ENCODE results near the gene IFITM2.
A peak's percentile ranks its signal among the peaks of the same experiment; 100 is the strongest.
"Not testable (repeated sequence)": the region's sequence is repeated elsewhere in the genome, so short reads cannot be mapped to it uniquely, and the experiment has no call there.

Gene IFITM2

DNA sequence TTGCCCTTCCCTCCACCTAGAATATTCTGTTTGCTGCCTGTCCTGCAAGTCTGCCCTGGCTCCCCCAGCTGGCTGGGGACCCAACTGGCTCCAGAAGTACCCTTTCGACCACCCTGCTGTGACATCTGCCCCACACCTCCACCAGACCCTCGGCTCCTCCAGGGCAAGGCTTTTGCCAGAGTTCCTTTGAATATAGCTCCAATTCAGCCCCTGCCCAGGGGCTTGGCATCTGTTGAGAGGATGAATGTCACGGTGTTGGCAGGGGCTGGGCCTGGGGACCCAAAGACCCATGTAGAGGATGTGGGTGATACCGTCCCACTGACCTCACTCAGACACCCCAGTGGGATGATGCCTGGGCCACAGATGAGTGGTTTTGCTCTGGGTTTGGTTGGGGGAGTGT is 25.4 kb upstream of the IFITM2 start:
- DNase-seq, result no peak

DNA sequence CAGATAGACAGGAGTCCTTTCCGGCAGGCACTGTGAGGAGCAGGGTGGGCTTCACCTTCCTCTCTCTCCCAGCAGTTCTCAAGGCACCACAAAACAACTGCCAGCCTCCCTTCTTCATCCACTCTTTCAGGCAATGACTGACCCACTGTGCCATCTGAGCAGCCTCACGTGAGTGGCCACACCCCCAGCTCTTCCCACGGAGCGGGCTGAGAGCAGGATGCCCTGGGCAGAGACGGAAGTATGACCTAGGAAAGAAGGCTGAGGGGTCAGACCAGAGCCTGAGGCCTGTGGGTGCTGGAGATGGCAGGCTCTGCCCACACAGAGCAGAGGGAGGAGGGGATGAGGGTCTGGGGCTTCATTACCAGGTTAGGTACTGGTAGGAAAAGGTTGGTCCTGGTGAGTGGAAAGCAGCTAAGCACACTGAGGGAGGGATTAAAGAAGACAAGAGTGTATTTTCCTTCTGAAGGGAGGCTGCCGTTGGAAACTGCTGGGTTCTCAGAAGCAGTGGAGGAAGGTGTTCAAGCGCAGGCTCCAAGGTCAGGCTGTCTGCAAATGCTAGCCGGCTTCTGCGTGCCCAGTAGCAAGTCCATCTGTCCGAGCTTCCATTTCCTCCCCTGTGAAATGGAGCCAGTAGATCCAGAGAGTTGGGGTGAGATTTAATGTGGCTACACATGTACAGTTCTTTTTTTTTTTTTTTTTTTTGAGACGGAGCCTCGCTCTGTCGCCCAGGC is 24.8 kb upstream of the IFITM2 start:
- no peak for DNase-seq

DNA sequence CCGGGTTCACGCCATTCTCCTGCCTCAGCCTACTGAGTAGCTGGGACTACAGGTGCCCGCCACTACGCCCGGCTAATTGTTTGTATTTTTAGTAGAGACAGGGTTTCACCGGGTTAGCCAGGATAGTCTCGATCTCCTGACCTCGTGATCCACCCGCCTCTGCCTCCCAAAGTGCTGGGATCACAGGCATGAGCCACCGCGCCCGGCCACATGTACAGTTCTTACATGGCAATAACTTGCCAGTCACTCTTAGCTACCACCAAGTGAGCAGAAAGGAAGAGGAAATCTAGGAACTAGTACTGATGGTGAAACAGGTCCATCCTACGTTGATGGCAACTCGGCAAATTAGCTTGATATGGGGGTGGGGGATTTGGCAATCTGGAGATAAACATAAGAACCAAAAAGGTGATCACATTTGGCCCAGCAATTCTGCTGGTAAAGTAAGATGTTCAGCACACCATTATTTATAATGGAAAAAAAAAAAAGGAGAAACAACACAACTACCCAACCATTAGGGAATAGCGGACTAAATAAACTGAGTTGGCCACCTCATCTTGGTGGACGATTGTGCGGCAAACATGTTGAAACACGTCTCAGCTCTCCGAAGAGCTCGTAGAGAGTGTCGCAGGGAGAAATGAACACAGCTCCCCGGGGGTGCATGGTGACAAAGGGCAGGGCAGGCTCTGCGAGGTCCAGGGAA is 24.1 kb upstream of the IFITM2 start:
- no peak for DNase-seq

DNA sequence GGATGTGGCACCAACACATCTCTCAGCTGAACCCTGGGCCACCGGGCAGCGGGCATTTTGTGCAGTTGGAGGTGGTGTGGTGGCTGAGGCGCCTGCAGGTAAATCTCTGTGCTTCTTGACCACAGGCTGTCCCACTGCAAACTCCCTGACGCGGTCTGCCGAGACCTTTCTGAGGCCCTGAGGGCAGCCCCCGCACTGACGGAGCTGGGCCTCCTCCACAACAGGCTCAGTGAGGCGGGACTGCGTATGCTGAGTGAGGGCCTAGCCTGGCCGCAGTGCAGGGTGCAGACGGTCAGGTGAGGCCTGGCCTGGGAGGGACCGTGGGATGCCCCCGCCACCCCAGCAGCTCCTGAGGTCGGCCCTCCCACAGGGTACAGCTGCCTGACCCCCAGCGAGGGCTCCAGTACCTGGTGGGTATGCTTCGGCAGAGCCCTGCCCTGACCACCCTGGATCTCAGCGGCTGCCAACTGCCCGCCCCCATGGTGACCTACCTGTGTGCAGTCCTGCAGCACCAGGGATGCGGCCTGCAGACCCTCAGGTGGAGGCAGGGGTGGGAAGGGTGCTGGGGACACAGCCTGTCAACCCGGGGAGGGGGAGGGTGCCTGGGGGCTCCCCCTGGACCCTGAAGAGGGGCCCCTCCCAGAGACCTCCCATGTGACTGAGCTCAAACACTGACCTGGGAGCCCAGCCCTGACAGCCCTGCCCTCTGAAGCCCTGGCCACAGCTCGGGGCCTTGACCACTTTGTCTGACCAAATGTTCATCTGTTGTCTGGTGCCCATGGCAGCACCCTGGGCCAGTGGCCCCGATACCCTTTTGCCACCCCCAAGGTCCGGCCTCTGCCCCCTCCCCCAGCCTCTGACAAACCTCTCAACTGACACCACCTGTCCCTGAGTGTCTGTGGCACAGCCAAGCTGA is 23.3 kb upstream of the IFITM2 start:
- no peak for DNase-seq

DNA sequence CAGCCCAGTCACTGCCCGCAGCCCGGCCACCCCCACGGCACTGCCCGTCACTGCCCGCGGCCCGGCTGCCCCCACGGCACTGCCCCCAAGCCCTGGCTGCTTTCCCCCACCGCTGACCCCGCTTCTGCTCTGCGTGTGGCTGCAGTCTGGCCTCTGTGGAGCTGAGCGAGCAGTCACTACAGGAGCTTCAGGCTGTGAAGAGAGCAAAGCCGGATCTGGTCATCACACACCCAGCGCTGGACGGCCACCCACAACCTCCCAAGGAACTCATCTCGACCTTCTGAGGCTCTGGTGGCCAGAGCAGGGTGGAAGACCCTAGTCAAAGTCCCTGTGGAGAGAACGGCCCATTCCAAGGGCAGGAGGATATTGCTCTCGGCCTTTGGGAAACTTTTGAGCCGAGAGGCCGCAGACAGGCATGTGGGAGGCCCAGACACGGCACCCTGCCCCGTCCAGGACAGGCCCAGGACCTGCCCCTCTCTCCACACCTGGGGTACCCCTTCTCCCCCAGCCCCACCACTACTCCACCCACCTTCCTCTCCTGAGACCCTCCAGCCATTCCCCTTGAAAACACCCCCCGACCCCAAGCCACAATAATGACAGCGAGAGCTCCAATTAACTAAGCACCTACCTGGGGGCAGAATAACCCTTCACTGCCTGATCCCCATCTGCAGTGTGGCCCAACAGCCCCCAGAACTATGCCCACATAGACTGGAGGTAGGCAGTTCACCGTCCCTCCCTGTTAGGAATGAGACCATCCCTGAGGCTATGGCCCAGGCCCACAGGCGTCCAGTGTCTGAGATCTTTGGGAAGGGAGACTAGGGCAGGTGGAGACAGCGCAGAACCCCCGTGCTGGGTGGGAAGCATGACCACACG is 22.4 kb upstream of the IFITM2 start:
- no peak for DNase-seq

DNA sequence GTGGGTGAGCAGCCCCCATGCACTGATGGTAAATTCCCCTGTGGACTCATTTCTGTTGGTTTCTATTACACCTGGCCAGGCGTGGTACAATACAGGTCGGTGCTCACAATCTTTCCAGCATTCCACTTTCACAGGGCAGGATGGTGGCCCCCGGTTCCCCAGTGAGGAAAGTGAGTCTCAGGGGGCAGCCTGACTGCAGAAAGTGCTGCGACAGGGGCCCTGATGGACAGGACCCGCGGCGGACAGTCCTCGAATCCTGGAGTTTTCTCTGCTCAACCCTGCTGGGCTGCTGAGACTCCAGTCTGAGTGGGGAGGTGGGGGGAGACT is 21.8 kb upstream of the IFITM2 start:
- no peak for DNase-seq

DNA sequence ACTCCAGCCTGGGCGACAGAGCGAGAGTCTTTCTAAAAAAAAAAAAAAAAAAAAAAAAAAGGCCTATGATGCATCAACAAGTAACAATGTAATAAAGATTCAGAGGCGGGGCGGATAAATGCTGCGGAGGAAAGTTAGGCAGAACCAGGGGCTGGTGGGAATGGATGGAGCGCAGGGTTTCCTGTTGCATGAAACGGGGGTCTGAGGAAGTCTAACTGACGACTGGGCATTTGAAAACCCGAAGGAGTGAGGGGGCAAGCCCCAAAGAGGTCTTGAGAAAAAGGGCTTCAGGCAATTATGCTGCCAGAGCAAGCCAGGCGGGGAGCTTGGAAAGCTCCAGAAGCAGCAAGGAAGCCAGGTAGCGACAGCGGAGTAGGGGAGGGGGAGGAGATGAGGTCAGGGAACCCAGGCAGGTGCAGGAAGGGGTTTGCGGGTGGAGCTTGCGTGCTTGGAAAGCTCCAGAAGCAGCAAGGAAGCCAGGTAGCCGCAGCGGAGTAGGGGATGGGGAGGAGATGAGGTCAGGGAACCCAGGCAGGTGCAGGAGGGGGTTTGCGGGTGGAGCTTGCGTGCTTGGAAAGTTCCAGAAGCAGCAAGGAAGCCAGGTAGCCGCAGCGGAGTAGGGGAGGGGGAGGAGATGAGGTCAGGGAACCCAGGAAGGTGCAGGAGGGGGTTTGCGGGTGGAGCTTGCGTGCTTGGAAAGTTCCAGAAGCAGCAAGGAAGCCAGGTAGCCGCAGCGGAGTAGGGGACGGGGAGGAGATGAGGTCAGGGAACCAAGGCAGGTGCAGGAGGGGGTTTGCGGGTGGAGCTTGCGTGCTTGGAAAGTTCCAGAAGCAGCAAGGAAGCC is 20.4 kb upstream of the IFITM2 start:
- not testable (repeated sequence) for DNase-seq

DNA sequence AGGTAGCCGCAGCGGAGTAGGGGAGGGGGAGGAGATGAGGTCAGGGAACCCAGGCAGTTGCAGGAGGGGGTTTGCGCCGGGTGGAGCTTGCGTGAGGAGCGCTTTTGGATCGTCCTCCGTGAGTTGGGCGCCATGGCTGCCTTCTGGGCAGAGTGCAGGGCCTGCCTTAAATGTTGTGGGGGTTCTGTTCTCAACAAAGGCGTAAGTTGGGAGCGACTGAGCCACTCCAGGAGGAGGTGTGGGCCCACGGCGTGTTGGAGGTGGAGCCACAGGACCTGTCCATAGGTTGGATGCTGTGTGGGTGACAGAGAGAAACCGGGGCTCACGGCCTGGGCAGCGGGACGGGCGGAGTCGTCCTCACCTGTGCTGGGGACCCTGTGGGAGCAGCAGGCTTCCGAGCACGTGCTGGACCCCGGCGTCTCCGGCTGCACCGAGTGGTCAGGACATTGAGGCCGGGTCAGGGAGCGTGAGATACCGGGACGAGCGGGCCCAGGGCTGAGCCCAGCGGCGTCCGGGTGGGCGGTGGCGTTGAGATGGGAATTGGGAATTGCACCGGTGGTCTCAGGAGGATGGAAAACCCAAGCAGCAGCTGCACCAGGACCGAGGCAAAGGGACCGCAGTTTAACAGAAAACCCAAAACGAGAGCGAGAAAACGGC is 19.7 kb upstream of the IFITM2 start:
- DNase-seq, result peak in 1 of 2 experiments; percentile 20

DNA sequence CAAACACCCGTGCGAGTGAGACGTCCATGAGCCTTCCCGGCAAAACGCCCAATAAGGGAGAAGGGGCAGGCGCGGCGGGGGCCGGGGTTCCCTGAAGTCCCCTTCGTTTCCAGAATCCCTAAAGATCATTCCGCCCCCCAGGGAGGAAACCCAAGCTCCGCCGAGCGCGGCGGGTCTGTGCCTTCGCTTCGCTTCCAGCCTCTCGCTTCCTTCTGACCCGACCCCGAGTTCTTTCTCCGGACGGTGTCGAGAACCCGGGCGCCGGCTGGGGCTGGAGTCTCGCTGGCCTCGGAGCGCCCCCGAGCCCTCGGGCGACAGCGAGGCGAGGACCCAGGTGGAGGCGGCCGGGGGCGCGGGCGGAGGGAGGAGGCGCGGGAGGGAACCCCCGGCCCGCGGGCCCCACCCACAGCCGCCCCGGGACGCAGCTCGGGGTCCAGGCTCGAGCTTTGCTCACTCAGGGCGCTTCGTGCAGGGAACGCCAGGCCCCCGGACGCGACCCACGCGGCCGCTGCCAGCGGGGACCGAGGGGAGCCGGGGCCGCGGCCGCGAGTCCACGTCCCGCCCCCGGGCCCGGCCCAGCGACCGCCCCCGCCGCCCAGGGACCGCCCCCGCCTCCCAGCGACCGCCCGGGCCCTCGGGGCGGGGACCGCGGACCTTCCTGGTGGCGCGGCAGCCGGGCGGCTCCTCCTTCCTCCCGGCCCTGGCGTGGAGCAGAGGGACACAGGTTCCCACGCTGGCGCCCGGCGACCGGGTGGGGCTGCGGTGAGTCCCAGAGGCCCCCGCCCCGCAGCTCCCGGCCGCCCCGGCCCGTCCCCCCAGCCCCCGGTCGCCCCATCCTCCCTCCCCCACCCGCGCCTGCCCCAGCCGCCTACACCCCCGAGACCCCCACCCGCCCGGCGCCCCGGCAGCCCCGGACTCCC is 18.9 kb upstream of the IFITM2 start, which contains the start of gene PGGHG:
Gene PGGHG (plus strand): TSS at position 649 of the 920 bp plus-strand sequence. CDS start 691 bp downstream, outside the sequence.
- DNase-seq, result peak; percentile 35 to 45

DNA sequence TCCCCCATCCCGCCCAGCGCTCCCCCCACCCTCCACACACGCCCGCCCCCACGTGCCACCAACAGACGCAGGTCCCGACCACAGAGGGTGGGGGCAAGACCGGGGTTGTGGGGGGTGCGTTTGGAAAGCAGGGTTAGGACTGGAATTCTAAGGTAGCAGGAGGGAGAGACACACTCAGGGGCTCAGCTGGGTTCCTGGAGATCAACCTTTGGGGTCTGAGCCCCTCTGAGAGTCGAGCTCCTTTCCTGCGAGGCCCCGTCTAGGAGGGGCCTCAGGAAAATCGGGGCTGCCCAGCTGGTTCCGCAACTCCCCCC is 18.3 kb upstream of the IFITM2 start:
- DNase-seq, result no peak

DNA sequence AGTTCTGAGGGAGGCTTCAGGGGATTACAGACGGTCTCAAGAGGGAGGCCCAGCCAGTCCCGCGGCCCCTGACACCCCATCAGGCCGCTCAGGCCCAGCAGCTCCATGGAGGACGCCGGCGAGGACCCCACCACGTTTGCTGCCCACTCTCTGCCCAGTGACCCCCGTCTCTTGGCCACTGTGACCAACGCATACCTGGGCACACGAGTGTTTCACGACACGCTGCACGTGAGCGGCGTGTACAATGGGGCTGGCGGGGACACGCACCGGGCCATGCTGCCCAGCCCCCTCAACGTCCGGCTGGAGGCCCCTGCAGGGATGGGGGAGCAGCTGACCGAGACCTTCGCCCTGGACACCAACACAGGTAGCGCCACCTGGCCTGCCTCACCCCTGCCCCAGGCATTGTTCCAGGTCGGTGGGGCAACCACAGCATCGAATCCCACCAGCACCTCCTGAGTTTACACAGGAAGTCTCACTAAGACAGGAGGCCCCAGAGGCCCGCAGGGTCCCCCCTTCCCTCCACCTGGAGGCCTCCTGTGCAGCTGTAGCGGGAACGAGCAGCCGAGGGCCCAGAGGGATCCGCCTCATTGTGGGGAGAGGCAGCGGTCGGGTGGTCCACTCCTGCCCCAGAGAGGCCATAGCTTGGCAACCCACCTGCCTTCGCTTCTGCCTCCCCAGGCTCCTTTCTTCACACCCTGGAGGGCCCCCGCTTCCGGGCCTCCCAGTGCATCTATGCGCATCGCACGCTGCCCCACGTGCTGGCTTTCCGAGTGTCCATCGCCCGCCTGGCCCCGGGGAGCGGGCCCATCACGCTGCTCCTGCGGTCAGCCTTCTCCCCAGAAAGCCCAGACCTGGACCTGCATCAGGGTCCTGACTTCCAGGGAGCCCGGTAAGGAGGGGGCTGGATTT is 17.6 kb upstream of the IFITM2 start:
- no peak for DNase-seq

DNA sequence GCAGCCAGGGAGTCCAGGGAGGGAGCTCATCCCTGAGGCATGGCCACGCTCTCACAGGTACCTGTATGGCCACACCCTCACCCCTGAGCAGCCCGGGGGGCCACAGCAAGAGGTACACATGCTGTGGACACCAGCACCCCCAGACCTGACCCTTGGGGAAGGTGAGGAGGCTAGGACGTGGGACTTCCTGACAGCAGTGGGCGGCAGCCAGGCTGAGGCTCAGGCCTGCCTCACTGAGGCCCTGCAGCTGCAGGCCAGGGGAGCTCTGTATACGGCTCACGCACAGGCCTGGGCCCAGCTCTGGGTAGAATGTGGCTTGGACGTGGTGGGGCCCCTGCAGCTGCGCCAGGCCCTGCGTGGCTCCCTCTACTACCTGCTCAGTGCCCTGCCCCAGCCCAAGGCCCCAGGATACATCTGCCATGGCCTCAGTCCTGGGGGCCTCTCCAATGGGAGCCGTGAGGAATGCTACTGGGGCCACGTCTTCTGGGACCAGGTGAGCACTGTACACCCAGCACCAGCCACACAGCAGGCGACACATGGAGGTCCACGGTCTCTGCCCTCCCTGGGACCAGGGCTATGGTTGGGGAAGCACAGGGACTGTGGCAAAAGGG is 16.9 kb upstream of the IFITM2 start:
- DNase-seq, result no peak

DNA sequence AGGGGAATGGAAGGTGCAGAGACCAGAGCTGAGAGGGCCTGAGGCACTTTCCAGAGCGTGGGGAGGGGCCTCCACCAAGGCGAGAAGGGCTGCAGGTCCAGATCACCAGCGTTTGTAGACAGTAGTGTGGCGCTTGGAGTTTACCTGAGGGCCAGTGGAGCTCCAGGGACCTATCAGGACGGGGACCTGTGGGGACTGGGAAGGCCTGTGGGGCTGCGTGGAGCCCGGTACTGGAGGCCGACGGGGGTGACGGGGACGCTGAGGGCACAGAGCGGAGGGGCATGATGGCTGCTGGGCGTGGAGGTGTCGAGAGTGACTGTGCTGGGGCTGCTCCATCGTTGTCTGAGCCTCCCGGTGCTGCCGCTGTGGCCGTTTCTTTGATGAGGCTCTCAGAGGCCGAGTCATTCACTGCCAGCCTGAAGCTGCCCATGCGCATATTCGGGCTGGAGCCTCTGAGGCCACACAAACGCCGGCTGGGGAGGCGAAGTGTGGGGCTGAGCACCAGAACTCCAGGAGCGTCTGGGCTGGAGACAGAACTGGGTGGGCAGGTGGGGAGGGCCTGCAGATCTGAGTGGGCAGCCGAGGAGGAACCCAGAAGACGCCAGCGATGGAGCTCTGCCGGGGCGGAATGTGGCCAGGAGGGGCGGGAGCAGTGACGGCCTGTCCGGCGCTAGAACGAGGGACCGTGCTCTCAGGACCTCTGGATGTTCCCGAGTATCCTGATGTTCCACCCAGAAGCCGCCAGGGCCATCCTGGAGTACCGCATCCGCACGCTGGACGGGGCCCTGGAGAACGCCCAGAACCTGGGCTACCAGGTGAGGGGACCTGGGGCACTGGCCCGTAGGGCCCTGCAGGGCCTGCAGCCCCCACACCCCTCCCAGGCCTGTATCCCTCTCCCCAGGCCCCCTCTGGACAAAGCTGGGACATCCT is 16.1 kb upstream of the IFITM2 start:
- DNase-seq, result no peak

DNA sequence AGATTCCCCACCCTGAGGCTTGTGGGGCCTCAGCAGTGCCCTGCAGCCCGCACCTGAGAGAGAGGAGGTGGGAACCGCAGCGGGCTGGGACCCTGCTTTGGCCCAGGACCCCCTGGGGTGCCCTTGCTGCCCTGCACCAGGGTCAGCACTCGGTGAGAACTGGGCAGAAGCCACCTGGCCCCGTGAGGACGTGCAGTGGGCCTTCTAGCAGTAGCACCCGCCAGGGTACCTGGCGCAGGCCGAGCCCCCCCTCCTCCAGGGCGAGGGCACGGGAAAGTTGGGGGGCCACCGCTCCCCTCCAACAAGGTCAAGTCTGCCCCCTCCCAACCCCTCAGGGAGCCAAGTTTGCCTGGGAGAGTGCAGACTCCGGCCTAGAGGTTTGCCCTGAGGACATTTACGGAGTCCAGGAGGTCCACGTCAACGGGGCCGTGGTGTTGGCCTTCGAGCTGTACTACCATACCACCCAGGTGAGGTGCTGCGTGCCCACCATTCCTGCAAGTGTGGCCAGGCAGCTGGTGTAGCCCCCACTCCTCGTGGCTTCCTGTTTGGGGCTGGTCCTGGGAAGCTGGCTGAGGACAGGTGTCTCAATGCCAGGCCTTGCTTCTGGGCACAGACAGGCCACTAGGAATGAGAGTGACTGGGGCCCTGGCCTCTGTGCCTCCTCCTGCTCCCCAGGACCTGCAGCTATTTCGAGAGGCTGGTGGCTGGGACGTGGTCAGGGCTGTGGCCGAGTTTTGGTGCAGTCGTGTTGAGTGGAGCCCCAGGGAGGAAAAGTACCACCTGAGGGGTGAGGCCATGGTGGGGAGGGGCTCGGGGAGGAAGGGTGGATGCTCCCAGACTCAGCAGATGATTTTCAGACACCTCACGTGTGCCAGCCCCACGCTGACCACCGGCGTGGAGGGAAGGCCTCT is 15.2 kb upstream of the IFITM2 start:
- no peak for DNase-seq

DNA sequence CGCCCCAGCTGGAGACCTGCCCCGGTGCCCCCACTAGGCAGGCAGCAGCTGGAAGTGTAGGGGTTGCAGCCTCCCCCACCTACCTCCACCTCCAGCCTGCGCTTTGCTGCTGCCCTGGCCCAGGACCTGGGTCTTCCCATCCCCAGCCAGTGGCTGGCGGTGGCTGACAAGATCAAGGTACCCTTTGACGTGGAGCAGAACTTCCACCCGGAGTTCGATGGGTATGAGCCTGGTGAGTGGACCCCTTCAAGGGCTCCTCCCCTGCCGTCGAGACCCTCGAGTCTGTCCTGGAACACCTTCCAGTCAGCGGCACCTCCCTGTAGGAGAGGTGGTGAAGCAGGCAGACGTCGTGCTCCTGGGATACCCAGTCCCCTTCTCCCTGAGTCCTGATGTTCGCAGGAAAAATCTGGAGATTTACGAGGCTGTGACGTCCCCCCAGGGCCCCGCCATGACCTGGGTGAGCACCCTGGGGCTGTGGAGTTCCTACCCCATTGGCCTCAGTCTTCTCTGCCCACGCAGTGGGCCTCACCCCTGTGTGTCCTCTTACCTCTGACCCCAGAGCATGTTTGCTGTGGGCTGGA is 14.3 kb upstream of the IFITM2 start:
- DNase-seq, result no peak

All from AML-193 (cell line).